Muscle of leg (tissue), 11 donors: ENCODE measurements around the gene RERE. TPM values are rescaled to one million over a fixed set of nuclear protein-coding genes. Genes with fewer than 3 reads are reported as not detected.
"Not testable (repeated sequence)": the region's sequence is repeated elsewhere in the genome, so short reads cannot be mapped to it uniquely, and the experiment has no call there.

Source experiments
- DNase-seq: peaks from one replicate; pipeline ENCODE4 v3.0.0; 2013
- H3K27ac ChIP-seq: one replicate; pipeline ENCODE4 v1.5.1; 2013; ENCODE audit warnings: mild to moderate bottlenecking, low read length, control low read depth
- H3K27me3 ChIP-seq: one replicate; pipeline ENCODE4 v1.6.1; 2013; ENCODE audit warnings: low read length; ENCODE audit not compliant: control insufficient read depth, insufficient read depth
- H3K36me3 ChIP-seq: one replicate; pipeline ENCODE4 v1.6.1; 2013; ENCODE audit warnings: low read length; ENCODE audit not compliant: control insufficient read depth, insufficient read depth
- H3K4me1 ChIP-seq: one replicate; pipeline ENCODE4 v1.6.1; 2013; ENCODE audit warnings: low read length; ENCODE audit not compliant: control insufficient read depth, insufficient read depth
- H3K4me3 ChIP-seq: one replicate; pipeline ENCODE4 v1.5.1; 2013; ENCODE audit warnings: low read length, control low read depth
- H3K9me3 ChIP-seq: replicated peaks from 2 replicates; pipeline ENCODE4 v1.6.1; 2013; ENCODE audit warnings: low read depth, low read length; ENCODE audit not compliant: control insufficient read depth
- WGBS: methylation state at CpG from one replicate; pipeline ENCODE4 v1.1.5; 2013; ENCODE audit warnings: missing lambda C conversion rate; ENCODE audit not compliant: insufficient coverage; 5-methylcytosine and 5-hydroxymethylcytosine counted together
- polyA plus RNA-seq, 8 donors: library from polyadenylated mRNA; unstranded; fragments of 120-200 nt; gene quantifications; one replicate each; pipeline versions ENCODE4 v1.2.1 to v1.2.3, GENCODE V29; 2013; ENCODE audit warnings: inconsistent platforms in 1 of 8, low replicate concordance in 1 of 8; ENCODE audit not compliant: insufficient read length in 8 of 8, insufficient read depth in 1 of 8
- total RNA-seq: library from RNA; stranded (reverse); fragments of 120-200 nt; gene quantifications from one replicate; pipeline ENCODE4 v1.2.4, GENCODE V29; 2013

Gene RERE
- total and polyA plus RNA-seq, 9 donors = 63.7 to 102 (median 82.8) TPM

- no peak for DNase-seq
- Histone ChIP-seq H3K27ac (no peak overlapping the region), H3K9me3 (no peaks in the 10 kb centered on the region), H3K27me3 (no peaks in the 10 kb centered on the region), H3K4me1 (peaks cover 14% of the 10 kb centered on the region), H3K36me3 (no peaks in the 10 kb centered on the region), H3K4me3 (no peak overlapping the region)
- 93% methylated on average over 4 of the region's 6 CpGs for WGBS
Measured at GRCh38 chr1:8599646-8600212, 217.7 kb downstream of the RERE start.

GRCh38 chr1:8598783-8599182 lies 218.7 kb downstream of the RERE start:
- Histone ChIP-seq H3K27me3 (no peaks in the 10 kb centered on the region), H3K4me1 (peaks cover 14% of the 10 kb centered on the region), H3K9me3 (no peaks in the 10 kb centered on the region), H3K36me3 (no peaks in the 10 kb centered on the region), H3K27ac (peak overlapping the region; percentile 64), H3K4me3 (no peak overlapping the region)
- 50% methylated on average over 3 of the region's 4 CpGs for WGBS
- DNase-seq = peak; percentile 20

DNA sequence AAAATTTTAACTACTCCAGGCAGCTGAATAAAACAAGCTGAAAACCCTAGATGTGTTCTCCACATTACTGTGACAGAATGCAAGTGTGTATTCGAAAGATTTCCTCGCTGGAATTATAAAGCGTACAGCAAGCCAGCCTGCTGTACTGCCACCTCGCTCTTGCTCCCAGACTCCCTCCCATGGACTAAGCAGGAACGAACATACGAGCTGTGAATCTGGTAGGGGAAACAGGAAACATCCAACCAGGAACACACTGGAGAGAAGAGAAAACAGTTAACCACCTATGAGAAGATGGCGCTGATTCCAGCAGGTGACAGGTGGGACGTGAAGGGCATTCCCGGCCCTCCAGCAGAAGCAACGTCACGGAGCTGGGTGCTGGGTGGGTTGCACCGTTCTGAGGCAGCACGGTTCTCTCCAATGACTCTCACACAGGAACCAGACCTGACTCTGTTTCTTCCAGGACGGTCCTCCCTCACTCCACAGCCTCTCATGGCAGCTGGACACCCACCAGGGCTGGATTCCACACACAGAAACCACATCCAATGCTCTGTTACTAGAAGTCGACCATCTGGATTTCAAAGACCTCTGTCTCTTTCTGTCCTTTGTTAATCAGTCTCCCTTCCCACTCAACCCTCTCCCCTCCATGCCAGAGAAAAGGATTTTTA lies 219.2 kb downstream of the RERE start:
- no peaks in the 10 kb centered on the region for H3K27me3 ChIP-seq
- H3K4me3 ChIP-seq = no peak overlapping the region
- 21% methylated on average over 8 of the region's 15 CpGs for WGBS
- peak overlapping the region; percentile 64 for H3K27ac ChIP-seq
- no peaks in the 10 kb centered on the region for H3K36me3 ChIP-seq
- H3K9me3 ChIP-seq = no peaks in the 10 kb centered on the region
- DNase-seq = peak; percentile 84
- peaks cover 14% of the 10 kb centered on the region for H3K4me1 ChIP-seq

GRCh38 chr1:8597455-8597854 lies 220.0 kb downstream of the RERE start:
- peak; percentile 15 for DNase-seq
- WGBS = no CpG with 5 or more reads among the region's 4 CpGs
- Histone ChIP-seq H3K4me3 (no peak overlapping the region), H3K36me3 (no peaks in the 10 kb centered on the region), H3K4me1 (peaks cover 14% of the 10 kb centered on the region), H3K27me3 (no peaks in the 10 kb centered on the region), H3K27ac (no peak overlapping the region), H3K9me3 (no peaks in the 10 kb centered on the region)

- H3K4me3 ChIP-seq = no peak overlapping the region
- H3K9me3 ChIP-seq = no peaks in the 10 kb centered on the region
- no peak for DNase-seq
- H3K27ac ChIP-seq = no peak overlapping the region
- H3K4me1 ChIP-seq = peaks cover 17% of the 10 kb centered on the region
- H3K27me3 ChIP-seq = no peaks in the 10 kb centered on the region
- WGBS = no CpG with 5 or more reads among the region's 1 CpG
- no peaks in the 10 kb centered on the region for H3K36me3 ChIP-seq
Measured at GRCh38 chr1:8595941-8596340, 221.5 kb downstream of the RERE start.

- peaks cover 21% of the 10 kb centered on the region for H3K4me1 ChIP-seq
- H3K27ac ChIP-seq = no peak overlapping the region
- H3K4me3 ChIP-seq = no peak overlapping the region
Measured at GRCh38 chr1:8595332-8595731, 222.1 kb downstream of the RERE start.

DNA sequence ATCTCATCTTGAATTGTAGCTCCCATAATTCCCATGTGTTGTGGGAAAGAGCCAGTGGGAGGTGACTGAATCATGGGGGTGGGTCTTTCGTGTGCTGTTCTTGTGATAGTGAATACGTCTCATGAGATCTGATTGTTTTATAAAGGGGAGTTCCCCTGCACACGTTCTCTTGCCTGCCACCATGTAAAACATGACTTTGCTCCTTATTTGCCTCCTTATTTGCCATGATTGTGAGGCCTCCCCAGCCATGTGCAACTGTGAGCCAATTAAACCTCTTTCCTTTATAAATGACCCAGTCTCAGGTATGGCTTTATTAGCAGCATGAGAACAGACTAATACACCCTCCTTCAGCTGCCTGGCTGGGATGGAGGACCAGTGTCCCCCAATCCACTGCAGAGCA lies 224.1 kb downstream of the RERE start:
- not testable (repeated sequence) for H3K27me3 ChIP-seq, H3K36me3 ChIP-seq, DNase-seq, H3K9me3 ChIP-seq, H3K27ac ChIP-seq, H3K4me3 ChIP-seq
- peaks cover 16% of the 10 kb centered on the region for H3K4me1 ChIP-seq
- WGBS = 80% methylated on average over 1 of the region's 3 CpGs

More at GRCh38 chr1:8595332-8595731, 222.1 kb downstream of the RERE start:
- H3K27me3 ChIP-seq = no peaks in the 10 kb centered on the region
- DNase-seq = no peak
- no peaks in the 10 kb centered on the region for H3K36me3 ChIP-seq
- H3K9me3 ChIP-seq = no peaks in the 10 kb centered on the region

GRCh38 chr1:8591569-8591968 lies 225.9 kb downstream of the RERE start:
- Histone ChIP-seq H3K4me1 (peaks cover 11% of the 10 kb centered on the region), H3K27ac (no peak overlapping the region), H3K4me3 (no peak overlapping the region), H3K9me3 (no peaks in the 10 kb centered on the region), H3K27me3 (no peaks in the 10 kb centered on the region), H3K36me3 (no peaks in the 10 kb centered on the region)
- DNase-seq = no peak
- 93% methylated on average over 3 of the region's 5 CpGs for WGBS

- Histone ChIP-seq H3K4me1 (peaks cover 11% of the 10 kb centered on the region), H3K4me3 (no peak overlapping the region), H3K27me3 (no peaks in the 10 kb centered on the region), H3K36me3 (no peaks in the 10 kb centered on the region), H3K27ac (peak overlapping the region; percentile 54), H3K9me3 (no peaks in the 10 kb centered on the region)
- DNase-seq = peak; percentile 84
- WGBS = no CpG with 5 or more reads among the region's 6 CpGs
Measured at GRCh38 chr1:8590721-8591351, 226.6 kb downstream of the RERE start.

- no peak overlapping the region for H3K27ac ChIP-seq
- peaks cover 11% of the 10 kb centered on the region for H3K4me1 ChIP-seq
- DNase-seq = no peak
- H3K4me3 ChIP-seq = no peak overlapping the region
- no peaks in the 10 kb centered on the region for H3K27me3 ChIP-seq
- no peaks in the 10 kb centered on the region for H3K36me3 ChIP-seq
- H3K9me3 ChIP-seq = no peaks in the 10 kb centered on the region
- WGBS = 94% methylated on average over 4 of the region's 4 CpGs
Measured at GRCh38 chr1:8589571-8589970, 227.9 kb downstream of the RERE start.
